Measurements from ENCODE around the gene IL1R2. TPM values are rescaled to one million over a fixed set of nuclear protein-coding genes. Genes with fewer than 3 reads are reported as not detected.
"Not testable (repeated sequence)": the region's sequence is repeated elsewhere in the genome, so short reads cannot be mapped to it uniquely, and the experiment has no call there.

Gene IL1R2
- total RNA-seq, 1 experiment from 2014 or later, result 6.6 TPM

DNA sequence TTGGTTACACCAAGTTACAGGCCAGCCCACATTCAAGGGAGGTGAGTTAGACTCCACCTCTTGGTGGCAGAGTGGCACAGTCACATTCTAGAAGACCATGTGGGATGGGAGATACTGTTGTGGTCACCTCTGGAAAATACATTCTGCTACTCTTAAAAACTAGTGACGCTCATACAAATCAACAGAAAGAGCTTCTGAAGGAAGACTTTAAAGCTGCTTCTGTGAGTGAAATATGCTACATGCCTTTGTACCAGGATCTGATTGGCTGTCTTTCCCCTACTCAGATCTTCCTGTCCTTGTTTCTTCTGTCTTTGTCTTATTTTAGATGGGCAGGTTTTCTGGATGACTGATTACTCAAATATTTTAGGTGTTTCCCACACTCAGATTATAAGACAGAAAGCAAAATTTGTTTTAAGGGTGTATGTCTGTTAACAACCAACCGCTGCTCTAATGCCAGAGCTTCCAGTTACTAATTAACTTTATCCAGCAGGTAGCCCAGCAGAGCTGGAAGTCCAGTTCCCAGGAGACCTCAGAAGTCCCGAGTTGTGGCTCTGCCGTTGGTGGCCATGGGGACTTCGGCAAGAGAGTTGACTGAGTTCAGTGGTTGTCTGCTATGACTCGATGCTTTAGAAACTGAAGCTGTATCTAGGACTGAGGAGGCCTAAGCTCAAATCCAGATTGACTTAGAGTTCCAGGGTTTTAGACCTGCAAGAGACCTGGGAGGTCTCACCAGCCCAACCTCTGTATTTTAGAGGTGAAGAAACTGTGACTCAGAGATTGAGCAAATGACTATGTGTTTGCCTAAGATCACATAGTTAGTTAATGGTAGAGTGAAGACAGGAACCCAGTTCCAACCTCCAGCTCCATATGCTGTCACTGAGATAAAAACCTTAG is 7.4 kb downstream of the IL1R2 start:
- DNase-seq (ENCODE audit: low spot score), result peak; percentile 85

DNA sequence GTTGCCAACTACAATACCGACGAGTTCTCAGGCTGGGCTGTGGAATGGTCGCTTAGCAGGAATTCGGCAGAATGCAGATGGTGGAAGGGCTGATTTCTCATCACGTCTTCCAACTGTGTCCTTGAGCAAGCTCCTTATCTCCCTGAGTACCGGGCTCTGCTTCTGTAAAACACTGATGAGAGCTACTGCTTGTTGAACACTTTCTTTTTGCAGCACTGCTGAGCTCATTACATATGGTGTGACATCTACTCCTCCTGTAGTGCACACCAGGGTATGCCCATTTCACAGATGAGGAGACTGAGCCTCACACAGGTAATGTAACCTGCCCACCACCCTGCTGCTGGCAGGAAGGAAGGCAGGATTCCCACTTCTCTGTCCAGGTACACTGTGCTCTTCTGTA is 8.3 kb downstream of the IL1R2 start:
- DNase-seq (ENCODE audit: low spot score), result no peak

DNA sequence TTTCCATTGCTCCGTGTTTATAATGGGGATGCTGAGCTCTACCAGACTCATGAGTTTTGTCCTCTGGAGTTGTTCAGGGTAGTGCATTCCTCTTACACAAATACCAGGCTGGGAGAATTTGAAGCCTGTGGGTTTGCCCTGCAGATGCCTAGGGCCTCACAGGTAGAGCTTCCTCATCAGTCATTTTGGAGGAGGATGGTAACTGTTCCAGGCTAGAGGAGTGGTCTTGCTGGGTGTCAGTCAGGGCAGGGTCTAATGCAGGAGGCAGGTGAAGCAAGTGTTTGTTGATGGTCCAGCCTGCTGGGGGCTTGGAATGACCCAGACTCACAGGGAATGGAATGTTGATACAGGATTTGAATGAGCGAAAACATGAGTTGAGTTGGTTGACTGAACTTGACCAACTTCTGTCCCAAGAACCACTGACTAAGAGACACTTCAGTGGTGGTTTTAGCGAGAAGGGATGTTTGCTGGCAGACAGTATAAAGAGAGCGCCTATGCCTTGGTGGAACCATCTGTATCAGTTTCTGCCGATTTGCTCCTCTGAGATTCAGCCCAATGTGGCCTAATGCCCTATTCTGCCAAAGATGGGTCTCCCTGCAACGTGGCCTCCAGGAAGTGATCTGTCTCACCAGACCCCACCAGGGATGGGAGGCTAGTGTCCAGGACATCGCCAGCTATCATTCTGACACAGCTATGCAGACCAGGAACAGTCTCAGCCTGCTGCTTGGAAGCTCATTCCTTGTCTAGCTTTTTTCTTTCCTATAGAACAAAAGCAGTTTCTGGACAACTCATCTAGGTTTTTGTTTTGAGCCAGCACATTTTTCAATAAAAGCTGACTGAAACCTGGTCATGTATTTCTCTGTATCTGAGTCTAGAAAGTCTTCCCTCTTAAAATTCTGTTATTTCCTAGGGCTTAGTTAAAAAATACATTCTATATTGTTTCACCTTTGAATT is 9.3 kb downstream of the IL1R2 start:
- no peak for DNase-seq (ENCODE audit: low spot score)

DNA sequence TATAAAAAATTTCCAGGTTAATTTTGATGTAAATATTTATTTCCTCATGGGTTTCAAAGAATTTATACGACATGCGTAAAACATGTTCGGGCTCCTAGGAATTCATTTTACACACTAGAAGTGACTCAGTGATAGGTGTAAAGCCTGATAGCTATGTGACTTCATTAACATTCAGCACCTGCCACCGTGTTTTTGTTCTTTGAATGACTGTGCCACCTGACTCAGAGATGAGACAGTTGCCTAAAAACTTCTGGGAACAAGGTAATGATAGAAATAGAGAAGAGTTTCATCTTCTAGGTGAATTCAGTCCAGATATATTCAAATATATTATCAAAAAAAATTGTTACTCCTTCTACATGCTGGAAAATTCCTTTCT is 10.0 kb downstream of the IL1R2 start:
- DNase-seq (ENCODE audit: low spot score), result peak; percentile 15

DNA sequence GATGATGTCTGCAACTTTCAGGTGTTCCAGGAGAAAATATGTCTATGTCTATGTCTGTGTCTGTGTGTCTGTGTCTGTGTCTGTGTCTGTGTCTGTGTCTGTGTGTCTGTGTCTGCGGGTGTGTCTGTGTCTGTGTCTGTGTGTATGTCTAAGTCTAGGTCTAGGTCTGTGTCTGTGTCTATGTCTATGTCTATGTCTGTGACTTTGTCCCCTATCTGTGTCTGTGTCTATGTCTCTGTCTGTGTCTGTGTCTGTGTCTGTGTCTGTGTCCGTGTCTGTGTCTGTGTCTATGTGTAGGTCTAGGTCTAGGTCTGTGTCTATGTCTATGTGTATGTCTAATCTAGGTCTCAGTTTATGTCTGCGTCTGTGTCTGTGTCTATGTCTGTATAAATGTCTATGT is 10.5 kb downstream of the IL1R2 start:
- DNase-seq (ENCODE audit: low spot score), result no peak

DNA sequence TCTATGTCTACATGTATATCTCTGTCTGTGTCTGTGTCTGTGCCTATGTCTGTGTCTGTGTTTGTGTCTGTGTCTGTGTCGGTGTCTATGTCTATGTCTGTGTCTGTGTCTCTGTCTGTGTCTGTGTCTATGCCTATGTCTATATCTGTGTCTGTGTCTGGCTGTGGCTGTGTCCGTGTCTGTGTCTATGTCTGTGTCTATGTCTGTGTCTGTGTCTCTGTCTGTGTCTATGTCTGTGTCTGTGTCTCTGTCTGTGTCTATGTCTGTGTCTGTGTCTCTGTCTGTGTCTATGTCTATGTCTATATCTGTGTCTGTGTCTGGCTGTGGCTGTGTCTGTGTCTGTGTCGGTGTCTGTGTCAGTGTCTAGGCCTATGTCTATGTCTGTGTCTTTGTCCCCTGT is 11.1 kb downstream of the IL1R2 start:
- DNase-seq (ENCODE audit: low spot score), result not testable (repeated sequence)

DNA sequence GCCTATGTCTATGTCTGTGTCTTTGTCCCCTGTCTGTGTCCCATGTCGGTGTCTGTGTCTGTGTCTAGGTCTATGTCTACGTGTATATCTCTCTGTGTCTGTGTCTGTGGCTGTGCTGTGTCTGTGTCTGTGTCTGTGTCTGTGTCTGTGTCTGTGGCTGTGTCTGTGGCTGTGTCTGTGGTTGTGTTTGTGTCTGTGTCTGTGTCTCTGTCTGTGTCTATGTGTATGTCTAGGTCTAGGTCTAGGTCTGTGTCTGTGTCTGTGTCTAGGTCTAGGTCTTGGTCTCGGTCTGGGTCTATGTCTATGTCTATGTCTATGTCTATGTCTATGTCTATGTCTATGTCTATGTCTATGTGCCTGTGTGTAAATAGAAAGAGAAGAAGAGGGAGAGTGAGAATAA is 11.9 kb downstream of the IL1R2 start:
- DNase-seq (ENCODE audit: low spot score), result no peak

DNA sequence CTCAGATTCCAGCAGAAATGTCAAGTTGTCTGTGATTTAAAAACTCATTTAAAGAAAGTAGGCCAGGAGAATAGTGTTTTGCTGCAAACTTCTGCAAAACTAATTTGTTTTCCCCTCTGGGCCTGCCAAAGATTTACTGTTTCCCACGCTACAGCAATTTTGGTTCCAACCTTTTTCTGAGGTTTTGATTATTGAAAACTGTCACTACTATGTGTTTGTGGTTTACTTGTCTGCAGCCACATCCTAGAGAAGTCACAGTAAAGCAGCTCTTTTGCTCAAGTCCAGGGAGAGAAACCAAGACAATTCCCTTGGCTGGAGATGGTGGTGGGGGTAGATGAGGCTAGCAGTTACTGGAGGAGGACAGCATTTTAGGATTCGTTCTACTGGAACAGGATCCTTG is 12.8 kb downstream of the IL1R2 start:
- DNase-seq (ENCODE audit: low spot score), result no peak

DNA sequence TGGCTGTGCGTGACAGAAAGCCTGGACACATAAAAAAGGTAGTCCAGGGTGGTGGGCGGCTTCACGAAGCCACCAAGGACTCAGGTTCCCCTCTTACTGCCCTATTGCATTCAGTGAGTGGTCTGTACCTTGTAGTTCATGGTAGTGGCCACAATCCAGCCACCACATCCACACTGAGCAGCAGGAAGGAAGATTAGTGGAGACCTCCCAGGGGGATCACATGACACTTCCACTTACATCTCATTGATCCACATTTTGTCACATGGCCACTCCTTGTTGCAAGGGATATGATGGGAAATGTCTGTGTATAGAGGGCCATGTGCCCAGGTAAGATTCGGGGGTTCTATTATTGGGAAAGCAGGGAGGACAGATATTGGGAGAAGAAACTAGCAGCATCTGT is 13.7 kb downstream of the IL1R2 start:
- no peak for DNase-seq (ENCODE audit: low spot score)

DNA sequence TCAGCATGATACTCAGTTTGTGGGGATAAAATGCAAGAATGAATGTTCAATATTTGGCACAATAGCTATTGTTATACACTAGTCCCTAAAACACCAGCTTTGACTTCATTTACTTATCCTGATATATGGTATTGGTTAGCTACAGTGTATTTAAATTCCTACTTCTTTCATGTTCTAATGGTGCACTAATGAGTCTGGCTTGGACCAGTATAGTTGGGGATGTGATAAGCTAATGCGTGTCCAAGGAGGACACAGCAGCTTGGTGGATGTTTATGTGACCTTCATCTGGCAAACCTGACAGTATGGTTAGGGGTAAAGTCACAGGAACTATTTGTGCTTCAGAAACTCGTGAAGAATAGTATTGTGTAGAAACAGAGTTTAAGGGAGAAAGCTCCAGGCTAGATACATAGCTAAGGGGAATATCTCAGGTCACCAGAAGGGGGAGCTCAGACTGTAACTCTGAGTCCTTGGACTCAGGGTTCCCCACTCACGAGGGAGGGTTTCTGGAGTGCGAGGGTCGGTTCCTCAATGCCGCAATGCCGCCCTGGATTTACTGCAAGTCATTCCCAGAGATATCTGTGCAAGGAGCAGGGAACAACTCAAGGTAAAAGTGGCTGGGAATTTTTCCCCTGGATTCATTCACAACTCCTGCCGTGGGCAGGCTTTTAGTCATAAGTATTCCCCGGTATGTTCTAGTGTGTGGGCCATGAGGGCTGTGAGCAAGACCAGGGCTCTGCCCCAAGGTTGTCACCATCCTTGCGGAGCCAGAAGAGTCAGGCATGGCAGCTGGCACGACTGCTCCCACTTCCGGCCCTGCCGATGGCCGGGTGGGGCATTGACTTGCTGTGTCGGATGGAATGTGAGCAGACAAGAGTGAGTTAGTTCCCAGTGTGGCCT is 14.5 kb downstream of the IL1R2 start:
- peak; percentile 70 for DNase-seq (ENCODE audit: low spot score)

DNA sequence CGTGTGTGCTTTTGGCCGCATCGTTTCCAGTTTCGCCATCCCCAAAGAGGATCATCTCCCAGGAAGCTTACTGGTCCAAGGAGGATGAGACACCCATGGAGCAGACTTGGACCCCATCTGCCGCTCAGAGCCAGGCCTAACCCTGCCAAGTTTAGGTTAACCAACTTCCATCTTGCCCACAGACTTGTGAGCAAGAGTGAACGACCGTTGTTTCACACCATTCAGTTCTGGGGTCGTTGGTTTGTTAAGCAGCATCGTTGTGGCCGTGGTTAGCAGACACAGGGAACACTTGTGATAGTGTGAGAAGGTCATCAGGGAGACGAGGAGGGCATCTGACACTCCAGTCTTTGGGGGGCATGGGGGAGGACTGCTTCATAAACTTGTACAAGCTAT is 15.1 kb downstream of the IL1R2 start:
- DNase-seq (ENCODE audit: low spot score), result no peak

DNA sequence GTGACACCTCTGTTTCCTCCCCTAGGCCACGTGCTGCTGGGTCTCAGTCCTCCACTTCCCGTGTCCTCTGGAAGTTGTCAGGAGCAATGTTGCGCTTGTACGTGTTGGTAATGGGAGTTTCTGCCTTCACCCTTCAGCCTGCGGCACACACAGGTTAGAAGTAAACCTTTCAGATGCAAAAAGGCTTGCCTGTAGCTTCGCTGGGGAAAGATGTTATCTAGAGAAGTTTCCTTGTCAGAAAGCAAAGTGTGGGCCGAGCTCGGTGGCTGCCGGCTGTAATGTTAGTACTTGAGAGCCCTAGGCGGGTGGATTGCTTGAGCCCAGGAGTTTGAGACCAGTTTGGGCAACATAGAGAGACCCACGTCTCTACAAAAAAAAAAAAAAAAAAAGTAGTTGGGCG is 16.7 kb downstream of the IL1R2 start:
- DNase-seq (ENCODE audit: low spot score), result no peak

DNA sequence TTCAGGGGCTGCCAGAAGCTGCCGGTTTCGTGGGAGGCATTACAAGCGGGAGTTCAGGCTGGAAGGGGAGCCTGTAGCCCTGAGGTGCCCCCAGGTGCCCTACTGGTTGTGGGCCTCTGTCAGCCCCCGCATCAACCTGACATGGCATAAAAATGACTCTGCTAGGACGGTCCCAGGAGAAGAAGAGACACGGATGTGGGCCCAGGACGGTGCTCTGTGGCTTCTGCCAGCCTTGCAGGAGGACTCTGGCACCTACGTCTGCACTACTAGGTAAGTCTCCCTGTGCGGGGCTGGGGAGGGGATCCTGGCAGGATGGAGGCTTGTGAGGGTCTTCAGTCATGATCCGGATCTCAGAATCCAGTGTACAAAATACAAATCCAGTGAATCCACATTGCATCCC is 17.8 kb downstream of the IL1R2 start:
- DNase-seq (ENCODE audit: low spot score), result no peak

DNA sequence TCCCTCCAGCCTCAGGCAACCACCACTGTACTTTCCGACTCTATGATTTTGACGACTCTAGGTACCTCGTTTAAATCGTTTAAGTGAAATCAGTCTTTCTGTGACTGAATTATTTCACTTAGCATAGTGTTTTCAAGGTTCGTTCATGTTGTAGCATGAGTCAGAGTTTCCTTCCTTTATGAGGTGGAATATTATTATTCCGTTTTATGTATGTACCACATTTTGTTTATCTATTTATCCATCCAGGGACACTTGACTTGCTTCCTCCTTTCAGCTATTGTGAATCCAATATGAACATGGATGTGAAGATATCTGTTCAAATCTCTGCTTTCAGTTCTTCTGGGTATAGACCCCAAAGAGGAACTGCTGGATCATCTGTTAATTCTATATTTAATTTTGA is 19.1 kb downstream of the IL1R2 start:
- no peak for DNase-seq (ENCODE audit: low spot score)

DNA sequence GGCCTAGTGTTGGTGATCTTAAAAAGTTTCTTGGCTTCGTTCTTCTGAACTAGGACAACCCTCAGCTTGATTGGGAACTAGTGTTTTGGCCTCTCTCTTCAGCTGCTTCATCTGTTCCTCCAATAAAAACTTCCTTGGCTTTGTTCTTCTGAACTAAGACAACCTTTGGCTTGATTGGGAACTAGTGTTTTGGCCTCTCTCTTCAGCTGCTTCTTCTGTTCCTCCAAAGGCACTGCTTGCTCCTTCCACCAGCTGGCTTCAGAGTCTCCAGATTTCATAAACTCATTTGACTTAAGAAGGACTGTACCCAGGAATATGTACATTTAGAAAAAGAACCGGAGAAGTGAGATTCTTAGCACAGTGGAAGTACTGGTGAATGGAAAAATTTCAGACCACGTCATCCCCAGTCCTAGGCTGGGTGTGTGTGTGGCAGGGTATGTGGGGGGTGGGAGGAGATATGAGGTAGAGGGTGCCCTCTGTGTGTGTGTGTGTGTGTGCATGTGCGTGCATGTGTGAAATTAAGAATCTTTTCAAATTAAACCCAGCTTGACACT is 20.4 kb downstream of the IL1R2 start:
- DNase-seq (ENCODE audit: low spot score), result no peak

DNA sequence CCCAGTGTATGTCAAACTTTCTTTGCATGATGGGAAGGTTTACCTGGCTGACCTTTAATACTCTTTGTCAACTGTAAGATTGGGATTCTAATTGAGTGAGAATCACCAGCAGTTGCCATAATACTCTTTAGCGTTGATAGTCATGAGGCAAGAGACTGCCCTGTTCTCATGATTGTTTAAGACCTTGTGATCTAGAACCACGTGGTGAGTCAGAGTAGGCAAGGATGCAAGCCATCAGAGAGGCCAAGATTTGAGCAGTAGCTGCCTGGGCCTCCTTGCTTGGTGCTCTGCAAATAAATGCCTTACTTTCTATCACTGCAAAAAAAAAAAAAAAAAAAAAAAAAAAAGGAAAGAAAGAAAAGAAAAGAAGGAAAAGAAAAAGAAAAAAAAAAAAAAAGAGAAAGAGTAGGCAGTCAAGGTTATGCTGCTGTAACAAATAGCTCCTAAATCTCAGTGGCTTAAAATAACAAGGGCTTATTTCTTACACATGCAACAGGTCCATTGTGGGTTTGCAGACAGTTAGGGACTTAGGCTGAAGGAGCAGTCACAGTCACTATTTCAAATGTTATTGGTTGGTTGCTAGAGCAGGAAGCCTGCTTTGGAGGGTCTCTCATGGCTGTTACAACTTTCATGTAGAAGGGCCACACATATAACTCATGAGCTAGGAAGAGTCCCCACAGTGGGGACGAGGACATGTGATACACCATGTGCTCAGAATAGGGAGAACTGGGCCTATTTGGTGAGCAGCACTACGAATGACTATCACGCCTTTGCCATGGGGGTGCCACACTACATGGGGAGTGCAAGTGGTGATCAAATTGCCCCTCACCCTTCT is 21.7 kb downstream of the IL1R2 start:
- DNase-seq (ENCODE audit: low spot score), result no peak

DNA sequence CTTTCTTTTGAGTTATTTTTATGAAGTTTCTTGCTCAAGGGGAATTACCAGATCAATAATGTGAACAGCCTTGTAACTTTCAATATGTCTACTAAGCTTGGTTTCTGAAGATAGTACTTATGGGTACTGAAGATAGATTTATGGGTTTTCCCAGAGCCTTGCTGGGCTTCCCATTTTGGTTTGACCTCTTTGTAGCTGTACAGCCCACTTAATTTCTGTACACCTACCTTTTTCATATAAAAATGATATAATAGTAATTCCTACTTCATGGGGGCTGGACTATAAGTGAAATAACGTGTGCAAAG is 22.2 kb downstream of the IL1R2 start:
- no peak for DNase-seq (ENCODE audit: low spot score)

DNA sequence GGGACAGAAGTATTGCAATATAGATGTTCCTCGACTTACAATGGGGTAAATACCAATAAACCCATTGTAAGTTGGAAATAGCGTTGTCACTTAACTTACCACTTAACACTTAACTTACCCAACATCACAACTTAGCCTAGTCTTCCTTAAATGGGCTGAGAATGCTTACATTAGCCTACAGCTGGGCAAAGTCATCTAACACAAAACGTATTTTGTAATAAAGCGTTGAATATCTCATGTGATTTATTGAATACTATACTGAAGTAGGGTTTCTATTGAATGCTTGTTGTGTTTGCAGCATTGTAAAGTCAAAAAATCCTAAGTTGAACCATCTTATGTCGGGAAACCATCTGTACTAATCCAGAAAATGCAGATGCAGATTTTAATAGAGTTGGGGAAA is 23.6 kb downstream of the IL1R2 start:
- no peak for DNase-seq (ENCODE audit: low spot score)

DNA sequence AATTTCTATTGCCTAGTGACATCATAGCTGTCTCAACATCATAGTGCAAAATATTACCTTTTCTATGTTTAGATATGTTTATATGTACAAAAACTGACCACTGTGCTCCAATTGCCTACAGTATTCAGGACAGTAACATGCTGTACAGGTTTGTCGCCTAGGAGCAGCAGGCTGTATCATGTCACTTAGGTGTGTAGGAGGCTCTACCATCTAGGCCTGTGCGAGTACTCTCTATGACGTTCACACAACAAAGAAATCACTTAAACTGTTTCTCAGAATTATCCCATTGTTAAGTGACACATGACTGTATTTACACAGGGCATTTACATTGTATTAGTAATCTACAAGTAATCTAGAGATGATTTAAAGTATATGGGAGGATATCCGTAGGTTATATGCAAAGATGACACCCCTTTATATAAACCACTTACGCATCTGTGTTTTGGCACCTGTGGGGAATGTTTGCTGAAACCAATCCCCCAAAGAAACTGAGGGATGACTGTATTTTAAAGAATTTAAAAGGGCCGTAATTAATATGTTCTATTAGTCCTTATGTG is 24.7 kb downstream of the IL1R2 start:
- no peak for DNase-seq (ENCODE audit: low spot score)

DNA sequence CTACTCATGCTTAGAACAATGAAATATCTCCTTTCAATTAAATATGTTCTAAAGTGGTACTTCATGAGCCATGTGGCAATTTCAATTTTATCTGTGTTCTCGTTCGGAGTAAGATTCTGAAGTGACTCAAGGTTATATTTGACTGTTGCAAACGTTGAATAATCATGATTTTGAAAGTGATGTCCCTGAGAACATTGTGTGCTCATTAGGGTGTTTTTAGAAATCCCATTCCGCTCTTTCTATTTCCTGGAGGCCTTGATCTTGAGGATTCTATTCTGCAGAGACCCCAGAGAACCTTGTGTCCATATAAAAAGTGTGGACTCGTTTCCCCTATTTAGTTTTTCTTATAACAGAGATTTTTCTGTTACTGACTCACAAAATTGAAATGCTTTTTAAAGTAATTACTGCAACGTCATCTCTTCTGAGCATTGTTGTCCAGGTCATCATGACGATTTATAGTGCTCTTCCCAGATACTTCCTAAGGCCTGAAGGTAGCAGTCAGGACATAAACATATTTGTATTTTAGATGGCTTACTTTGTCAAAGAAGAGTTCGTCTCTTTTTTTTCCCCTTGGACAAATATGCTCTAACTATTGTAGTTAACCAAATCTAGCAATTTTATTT is 27.2 kb downstream of the IL1R2 start:
- DNase-seq (ENCODE audit: low spot score), result no peak

Data from HT-29 (cell line).